ENCODE data around the gene ANK2.
A peak's percentile ranks its signal among the peaks of the same experiment; 100 is the strongest.

ANK2 gene

DNA sequence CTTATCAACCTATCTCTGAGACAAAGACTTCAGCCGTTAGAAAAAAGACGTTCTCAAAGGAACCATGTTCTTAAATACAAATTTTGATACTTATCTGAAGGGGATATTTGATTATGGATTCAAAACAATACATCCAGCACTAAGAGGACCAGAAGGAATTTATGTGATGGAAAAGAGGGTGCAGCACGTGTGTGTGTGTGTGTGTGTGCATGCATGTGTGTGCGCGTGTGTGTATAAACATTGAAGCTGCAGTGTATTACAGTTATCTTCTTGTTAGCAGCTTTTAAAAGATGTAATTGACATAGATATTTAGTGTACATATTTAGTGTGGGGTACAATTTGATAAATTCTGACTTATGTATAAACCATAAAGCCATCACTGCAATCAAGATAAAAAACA lies 44.9 kb downstream of the ANK2 start:
- TF ChIP-seq, protein P1, sequence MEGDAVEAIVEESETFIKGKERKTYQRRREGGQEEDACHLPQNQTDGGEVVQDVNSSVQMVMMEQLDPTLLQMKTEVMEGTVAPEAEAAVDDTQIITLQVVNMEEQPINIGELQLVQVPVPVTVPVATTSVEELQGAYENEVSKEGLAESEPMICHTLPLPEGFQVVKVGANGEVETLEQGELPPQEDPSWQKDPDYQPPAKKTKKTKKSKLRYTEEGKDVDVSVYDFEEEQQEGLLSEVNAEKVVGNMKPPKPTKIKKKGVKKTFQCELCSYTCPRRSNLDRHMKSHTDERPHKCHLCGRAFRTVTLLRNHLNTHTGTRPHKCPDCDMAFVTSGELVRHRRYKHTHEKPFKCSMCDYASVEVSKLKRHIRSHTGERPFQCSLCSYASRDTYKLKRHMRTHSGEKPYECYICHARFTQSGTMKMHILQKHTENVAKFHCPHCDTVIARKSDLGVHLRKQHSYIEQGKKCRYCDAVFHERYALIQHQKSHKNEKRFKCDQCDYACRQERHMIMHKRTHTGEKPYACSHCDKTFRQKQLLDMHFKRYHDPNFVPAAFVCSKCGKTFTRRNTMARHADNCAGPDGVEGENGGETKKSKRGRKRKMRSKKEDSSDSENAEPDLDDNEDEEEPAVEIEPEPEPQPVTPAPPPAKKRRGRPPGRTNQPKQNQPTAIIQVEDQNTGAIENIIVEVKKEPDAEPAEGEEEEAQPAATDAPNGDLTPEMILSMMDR (IDR thresholded peaks at IDR 0.05) = no peak

DNA sequence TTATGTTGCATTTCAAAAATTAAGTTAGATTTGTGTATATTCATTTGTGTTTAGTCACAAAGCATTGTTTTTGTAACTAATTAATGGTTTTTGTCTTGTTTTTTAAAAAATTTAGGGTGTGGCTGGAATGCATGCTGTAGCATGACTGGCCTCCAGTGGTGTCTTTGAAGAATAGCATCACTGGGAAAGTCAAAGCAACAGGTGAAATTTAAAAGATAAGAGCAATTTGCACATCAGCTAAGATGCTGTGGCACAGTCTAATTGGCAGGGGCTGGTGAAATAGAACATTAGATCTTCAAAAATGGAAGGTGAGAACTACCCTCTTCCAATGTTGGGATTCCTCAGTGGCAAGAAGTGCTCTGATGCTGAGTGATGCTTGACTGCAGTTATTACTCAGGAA lies 45.3 kb downstream of the ANK2 start:
- TF ChIP-seq, protein P1 (IDR thresholded peaks at IDR 0.05) = peak; percentile 73

DNA sequence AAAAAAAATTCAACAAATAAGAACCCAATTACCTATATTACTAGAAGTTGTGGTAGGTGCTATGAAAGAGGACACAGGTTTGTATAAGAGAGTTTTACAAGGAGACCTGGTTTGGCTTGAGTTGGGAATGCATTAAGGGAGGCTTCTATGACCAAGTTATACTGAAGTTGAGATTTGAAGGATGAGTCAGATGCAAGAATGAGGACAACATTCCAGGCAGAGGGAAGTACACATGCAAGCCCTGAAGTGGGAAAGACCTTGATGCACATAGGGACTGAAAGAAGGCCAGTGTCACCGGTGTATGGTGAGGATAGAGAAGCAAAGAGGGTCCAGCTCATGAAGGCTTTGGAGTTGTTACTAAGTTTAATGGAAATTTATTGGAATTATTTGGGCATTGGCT lies 52.2 kb downstream of the ANK2 start:
- TF ChIP-seq, protein P1 (IDR thresholded peaks at IDR 0.05) = no peak

DNA sequence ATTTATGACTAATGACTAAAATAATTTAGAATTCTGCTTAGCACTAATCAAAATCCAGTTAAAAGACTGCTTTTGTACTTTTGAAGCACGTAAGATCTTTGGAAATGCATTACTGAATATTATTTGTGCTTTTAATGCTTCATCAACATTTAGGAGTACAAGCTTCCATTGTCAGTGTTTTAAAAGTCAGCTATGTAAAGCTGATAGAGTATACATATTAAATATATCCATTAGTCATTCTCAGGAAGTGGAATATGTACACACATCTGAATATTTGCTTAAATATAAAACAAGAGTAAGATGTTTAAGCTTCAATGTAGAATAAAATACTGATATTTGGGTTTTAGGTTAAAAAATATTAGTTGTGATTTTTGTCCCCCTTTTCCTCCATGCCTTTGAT lies 54.1 kb downstream of the ANK2 start:
- TF ChIP-seq, protein P1 (IDR thresholded peaks at IDR 0.05) = no peak

DNA sequence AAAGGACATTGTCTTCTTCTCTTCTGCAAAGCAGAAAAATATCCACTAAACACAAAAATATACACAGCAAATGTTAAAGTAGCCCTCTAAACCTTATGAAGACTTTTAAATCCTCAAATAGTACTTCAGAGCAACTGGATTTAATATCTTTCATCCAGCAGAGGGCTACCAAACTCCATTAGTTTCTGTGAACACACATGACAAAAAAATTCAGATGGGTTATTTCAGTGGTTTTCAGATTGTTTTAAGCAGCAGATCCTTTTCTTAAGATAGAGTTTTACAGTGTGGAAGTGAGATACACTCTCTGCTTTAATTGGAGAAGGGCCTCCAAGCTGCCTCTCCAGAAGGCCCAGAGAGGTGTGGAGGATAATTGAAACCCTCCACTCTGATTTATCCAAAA lies 56.7 kb downstream of the ANK2 start:
- TF ChIP-seq, protein P1 (IDR thresholded peaks at IDR 0.05) = peak; percentile 41

DNA sequence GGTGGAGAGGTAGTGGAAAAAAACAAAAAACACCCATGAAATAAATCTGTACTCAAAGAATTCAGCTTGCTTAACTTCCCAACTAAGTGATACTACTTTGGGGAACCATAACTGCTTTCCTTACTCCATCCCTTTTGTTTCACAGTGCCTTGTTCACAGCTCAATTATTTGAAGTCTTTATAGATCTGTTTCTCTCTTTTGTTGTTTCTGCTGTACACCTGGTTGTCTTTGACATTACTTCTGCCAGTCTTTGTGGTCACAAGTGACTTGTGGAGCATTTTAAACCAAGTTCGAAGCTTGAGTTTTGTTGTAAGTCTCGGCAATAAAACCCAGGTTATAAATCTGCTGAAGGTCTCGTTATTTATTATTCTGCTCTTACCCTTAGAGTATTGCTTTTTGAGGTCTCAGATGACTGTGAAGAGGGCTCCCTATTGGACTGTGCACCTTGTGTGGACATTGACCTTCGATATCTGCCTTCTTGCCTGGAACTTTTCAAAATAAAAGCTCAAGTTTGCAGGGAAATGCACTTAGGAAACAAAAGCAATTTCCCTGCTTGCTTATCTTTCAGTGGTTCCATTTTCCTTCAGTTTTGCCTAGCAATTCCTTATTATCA lies 59.8 kb downstream of the ANK2 start:
- TF ChIP-seq, protein P1 (IDR thresholded peaks at IDR 0.05) = no peak

DNA sequence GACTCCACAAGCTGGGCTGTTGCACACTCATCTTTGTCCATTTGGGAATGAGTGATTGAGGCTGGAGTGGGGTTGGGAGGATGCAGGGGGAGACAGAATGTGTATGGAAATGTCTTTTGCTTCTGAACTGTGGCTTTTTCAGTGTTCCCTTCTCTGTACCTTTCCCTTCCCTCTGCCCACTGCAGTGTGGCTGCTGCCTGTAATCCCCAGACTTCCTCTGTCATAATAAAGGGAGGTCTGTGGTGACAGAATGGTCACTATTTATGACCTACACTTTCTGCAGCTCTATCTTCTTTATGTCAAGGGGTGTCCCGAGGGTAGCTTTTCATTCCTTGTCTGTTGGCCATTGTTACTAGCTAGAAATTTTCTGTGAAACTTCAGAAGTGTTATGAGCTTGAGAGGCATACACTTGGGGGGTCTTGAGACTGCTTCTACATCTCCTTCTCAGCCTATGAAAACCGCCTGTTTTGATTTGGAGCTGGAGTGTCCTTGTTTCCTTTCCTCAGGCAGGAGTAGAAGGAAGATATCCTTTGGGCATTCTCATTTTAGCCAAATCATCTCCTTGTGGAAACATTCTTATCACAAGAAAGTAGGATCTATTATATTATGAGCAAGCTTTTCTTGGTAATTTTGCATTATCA lies 63.0 kb downstream of the ANK2 start:
- TF ChIP-seq, protein P1 (IDR thresholded peaks at IDR 0.05) = no peak

Data from LNCAP (cell line).